Brain microvascular endothelial cell (primary cell): ENCODE measurements around the gene MDM2.

ENCODE experiments used
- DNase-seq: peaks from one replicate; pipeline ENCODE4 v3.0.0-alpha.2; 2020
- H3K27ac ChIP-seq: fragments of 250-450 bp; sonication (Bioruptor Pico); 2 replicates; pipeline ENCODE4 v1.5.1; 2020; ENCODE audit warnings: mild to moderate bottlenecking, moderate library complexity
- H3K27me3 ChIP-seq: fragments of 250-450 bp; sonication (Bioruptor Pico); replicated peaks from 2 replicates; pipeline ENCODE4 v1.5.1; 2020; ENCODE audit warnings: mild to moderate bottlenecking
- H3K36me3 ChIP-seq: fragments of 250-450 bp; sonication (Bioruptor Pico); replicated peaks from 2 replicates; pipeline ENCODE4 v1.5.1; 2020; ENCODE audit warnings: mild to moderate bottlenecking
- H3K4me3 ChIP-seq: 2 replicates; pipeline ENCODE4 v1.5.1; 2011; ENCODE audit warnings: low read depth, mild to moderate bottlenecking, control low read depth, low read length, moderate library complexity
- CTCF ChIP-seq: IDR thresholded peaks from 2 replicates; pipeline ENCODE4 v1.5.1; 2011; ENCODE audit warnings: low read depth, mild to moderate bottlenecking, moderate library complexity, low read length, control low read depth, inconsistent platforms; ENCODE audit errors: missing control alignments
- in situ Hi-C: cut with HindIII; loops from 2 replicates; pipeline ENCODE4 v1.10.0; 2017; ENCODE audit warnings: low sequenced_read_pairs, low pct_ligation_motif_present

Gene MDM2

GRCh38 chr12:68870443-68870842 lies 62.5 kb downstream of the MDM2 start:
- in situ Hi-C loops, result loop anchor here (25.0 kb wide), 2 partner anchors 192 to 392 kb away; no protein-coding TSS in a partner anchor

GRCh38 chr12:68871396-68871795 lies 63.4 kb downstream of the MDM2 start:
- H3K4me3 ChIP-seq, result no peak overlapping the region
- DNase-seq, result no peak
- no peak for TF ChIP-seq CTCF
- no peaks in the 10 kb centered on the region for H3K36me3 ChIP-seq
- in situ Hi-C loops, result loop anchor here (25.0 kb wide), 2 partner anchors 191 to 391 kb away; no protein-coding TSS in a partner anchor
- no peaks in the 10 kb centered on the region for H3K27me3 ChIP-seq
- no peak overlapping the region for H3K27ac ChIP-seq

More at GRCh38 chr12:68870443-68870842, 62.5 kb downstream of the MDM2 start:
- Histone ChIP-seq H3K4me3 (no peak overlapping the region), H3K36me3 (no peaks in the 10 kb centered on the region), H3K27me3 (no peaks in the 10 kb centered on the region), H3K27ac (no peak overlapping the region)
- no peak for TF ChIP-seq CTCF
- no peak for DNase-seq

GRCh38 chr12:68871921-68872320 lies 63.9 kb downstream of the MDM2 start:
- Histone ChIP-seq H3K27me3 (no peaks in the 10 kb centered on the region), H3K4me3 (no peak overlapping the region), H3K27ac (no peak overlapping the region), H3K36me3 (no peaks in the 10 kb centered on the region)
- DNase-seq, result peak; percentile 16
- in situ Hi-C loops, result loop anchor here (25.0 kb wide), 2 partner anchors 190 to 390 kb away; no protein-coding TSS in a partner anchor
- TF ChIP-seq CTCF, result peak; percentile 72

- no peaks in the 10 kb centered on the region for H3K36me3 ChIP-seq
- H3K27ac ChIP-seq, result no peak overlapping the region
- H3K4me3 ChIP-seq, result no peak overlapping the region
- no peak for DNase-seq
- in situ Hi-C loops, result loop anchor here (25.0 kb wide), 2 partner anchors 189 to 389 kb away; no protein-coding TSS in a partner anchor
- TF ChIP-seq CTCF, result no peak
- no peaks in the 10 kb centered on the region for H3K27me3 ChIP-seq
Observed at GRCh38 chr12:68873316-68873715, 65.3 kb downstream of the MDM2 start.

- in situ Hi-C loops, result no loop called here
- no peak for DNase-seq
- no peaks in the 10 kb centered on the region for H3K36me3 ChIP-seq
- H3K27me3 ChIP-seq, result no peaks in the 10 kb centered on the region
- no peak for TF ChIP-seq CTCF
- H3K27ac ChIP-seq, result no peak overlapping the region
- H3K4me3 ChIP-seq, result no peak overlapping the region
Observed at GRCh38 chr12:68876461-68876860, 68.5 kb downstream of the MDM2 start.

GRCh38 chr12:68877583-68877982 lies 69.6 kb downstream of the MDM2 start:
- H3K27me3 ChIP-seq, result no peaks in the 10 kb centered on the region
- no peak for TF ChIP-seq CTCF
- no peak overlapping the region for H3K27ac ChIP-seq
- DNase-seq, result no peak
- in situ Hi-C loops, result no loop called here
- H3K36me3 ChIP-seq, result no peaks in the 10 kb centered on the region
- H3K4me3 ChIP-seq, result no peak overlapping the region
